Measurements from ENCODE around the gene ZBTB22.
"Not testable (repeated sequence)": the region's sequence is repeated elsewhere in the genome, so short reads cannot be mapped to it uniquely, and the experiment has no call there.

Gene ZBTB22

GRCh38 chr6:33317669-33318425 is at the start of gene ZBTB22:
Gene ZBTB22, minus strand, starts transcription at chr6:33317744. Its CDS starts 828 bp downstream, at chr6:33316916.
- H3K9me3 ChIP-seq (ENCODE audit: control insufficient read depth, low read length), result no peaks in the 10 kb centered on the region
- H3K4me1 ChIP-seq (ENCODE audit: control insufficient read depth, insufficient read depth, low read length), result peaks cover 56% of the 10 kb centered on the region
- DNase-seq (ENCODE audit: low read depth), result peak; percentile 100
- no peaks in the 10 kb centered on the region for H3K27me3 ChIP-seq (replicated peaks; ENCODE audit: control insufficient read depth, insufficient read depth, low read length)
- peak within 1 kb of the TSS; percentile 85 for H3K4me3 ChIP-seq (ENCODE audit: low read length)
- H3K36me3 ChIP-seq (ENCODE audit: control insufficient read depth, insufficient read depth, low read length, severe bottlenecking), result peaks cover 15% of the 10 kb centered on the region
- peak within 1 kb of the TSS; percentile 80 for H3K9ac ChIP-seq (ENCODE audit: low read length)

- H3K4me1 ChIP-seq (ENCODE audit: control insufficient read depth, insufficient read depth, low read length), result no peaks in the 10 kb centered on the region
Observed at GRCh38 chr6:33367009-33367714, 49.6 kb upstream of the ZBTB22 start.

DNA sequence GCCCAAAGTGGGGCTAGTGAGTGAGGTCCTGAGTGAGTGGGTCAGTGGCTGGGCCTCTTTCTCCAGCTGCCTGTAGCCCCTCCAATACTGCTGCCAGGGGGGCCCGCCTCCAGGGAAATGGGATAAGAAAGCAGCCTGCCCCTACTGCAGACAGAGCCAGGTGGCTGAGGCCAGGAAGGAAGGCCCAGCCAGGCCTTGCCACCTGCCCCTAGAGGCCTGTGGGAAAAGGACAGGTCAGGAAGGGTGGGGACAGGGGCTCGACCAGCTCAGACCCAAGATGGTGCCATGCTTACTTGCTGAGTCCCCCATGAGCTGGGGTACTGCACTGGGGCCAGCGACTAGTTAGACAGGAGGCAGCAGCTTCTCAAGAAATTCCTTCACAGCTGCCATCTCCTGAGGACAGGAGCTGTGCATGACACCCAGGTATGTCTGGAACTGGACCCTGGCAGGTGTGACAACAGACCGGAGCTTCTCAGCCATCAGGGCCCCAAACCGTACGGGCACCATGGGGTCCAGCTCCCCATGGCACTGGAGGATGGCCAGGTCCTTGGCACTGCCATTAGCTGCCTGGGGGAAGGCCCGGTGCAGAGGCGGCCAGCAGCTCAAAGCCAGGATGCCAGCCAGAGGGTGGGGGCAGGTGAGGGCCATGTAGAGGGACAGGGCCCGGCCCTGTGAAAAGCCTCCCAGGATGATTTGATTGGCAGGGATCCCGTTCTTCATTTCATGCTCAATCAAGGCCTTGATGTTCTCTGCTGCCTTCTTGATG is 47.8 kb upstream of the ZBTB22 start:
- not testable (repeated sequence) for DNase-seq (ENCODE audit: low read depth); H3K9ac ChIP-seq (ENCODE audit: low read length); H3K4me3 ChIP-seq (ENCODE audit: low read length); H3K9me3 ChIP-seq (ENCODE audit: control insufficient read depth, low read length); H3K27me3 ChIP-seq (replicated peaks; ENCODE audit: control insufficient read depth, insufficient read depth, low read length); H3K36me3 ChIP-seq (ENCODE audit: control insufficient read depth, insufficient read depth, low read length, severe bottlenecking); H3K4me1 ChIP-seq (ENCODE audit: control insufficient read depth, insufficient read depth, low read length)

More at GRCh38 chr6:33367009-33367714, 49.6 kb upstream of the ZBTB22 start:
- Histone ChIP-seq H3K4me3 (ENCODE audit: low read length) (no peak overlapping the region), H3K27me3 (replicated peaks; ENCODE audit: control insufficient read depth, insufficient read depth, low read length) (no peaks in the 10 kb centered on the region), H3K9me3 (ENCODE audit: control insufficient read depth, low read length) (no peaks in the 10 kb centered on the region), H3K36me3 (ENCODE audit: control insufficient read depth, insufficient read depth, low read length, severe bottlenecking) (no peaks in the 10 kb centered on the region), H3K9ac (ENCODE audit: low read length) (no peak overlapping the region)
- DNase-seq (ENCODE audit: low read depth), result no peak

- peak; percentile 17 for DNase-seq (ENCODE audit: low read depth)
- H3K27me3 ChIP-seq (replicated peaks; ENCODE audit: control insufficient read depth, insufficient read depth, low read length); H3K4me3 ChIP-seq (ENCODE audit: low read length): not testable (repeated sequence)
Observed at GRCh38 chr6:33364475-33365205, 47.1 kb upstream of the ZBTB22 start.

DNA sequence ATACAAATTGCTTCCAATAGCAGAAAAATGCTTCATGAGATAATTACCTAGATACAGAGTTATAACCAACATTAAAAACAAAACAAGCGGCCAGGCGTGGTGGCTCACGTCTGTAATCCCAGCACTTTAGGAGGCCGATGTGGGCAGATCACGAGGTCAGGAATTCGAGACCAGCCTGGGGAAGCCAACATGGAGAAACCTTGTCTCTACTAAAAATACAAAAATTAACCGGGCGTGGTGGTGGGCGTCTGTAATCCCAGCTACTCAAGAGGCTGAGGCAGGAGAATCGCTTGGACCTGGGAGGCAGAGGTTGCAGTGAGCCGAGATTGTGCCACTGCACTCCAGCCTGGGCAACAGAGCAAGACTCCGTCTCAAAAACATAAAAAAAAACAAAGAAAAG is 45.9 kb upstream of the ZBTB22 start:
- not testable (repeated sequence) for DNase-seq (ENCODE audit: low read depth); H3K36me3 ChIP-seq (ENCODE audit: control insufficient read depth, insufficient read depth, low read length, severe bottlenecking); H3K9ac ChIP-seq (ENCODE audit: low read length); H3K4me3 ChIP-seq (ENCODE audit: low read length); H3K27me3 ChIP-seq (replicated peaks; ENCODE audit: control insufficient read depth, insufficient read depth, low read length); H3K9me3 ChIP-seq (ENCODE audit: control insufficient read depth, low read length); H3K4me1 ChIP-seq (ENCODE audit: control insufficient read depth, insufficient read depth, low read length)

More at GRCh38 chr6:33364475-33365205, 47.1 kb upstream of the ZBTB22 start:
- not testable (repeated sequence) for H3K4me1 ChIP-seq (ENCODE audit: control insufficient read depth, insufficient read depth, low read length); H3K36me3 ChIP-seq (ENCODE audit: control insufficient read depth, insufficient read depth, low read length, severe bottlenecking); H3K9me3 ChIP-seq (ENCODE audit: control insufficient read depth, low read length); H3K9ac ChIP-seq (ENCODE audit: low read length)

DNA sequence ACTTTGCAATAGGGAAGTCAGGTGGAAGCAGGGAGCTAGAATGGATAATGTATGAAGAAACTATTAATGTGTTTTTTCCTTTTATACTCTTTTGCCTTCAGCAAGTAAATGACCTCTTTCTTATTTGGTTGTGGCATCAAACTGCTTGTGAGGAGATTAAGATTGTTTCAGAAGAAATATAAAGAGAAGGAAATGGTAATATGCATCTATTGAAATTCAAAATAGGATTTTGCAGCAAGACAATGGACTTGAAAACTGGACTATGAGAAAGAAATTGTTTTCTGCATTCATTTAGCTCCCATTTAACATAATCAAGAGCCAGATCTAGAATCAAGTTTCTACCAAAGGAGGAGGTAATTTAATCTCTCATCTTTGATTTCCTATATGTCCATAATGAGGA is 41.8 kb upstream of the ZBTB22 start:
- Histone ChIP-seq H3K9ac (ENCODE audit: low read length) (no peak overlapping the region), H3K9me3 (ENCODE audit: control insufficient read depth, low read length) (peaks cover 2% of the 10 kb centered on the region), H3K27me3 (replicated peaks; ENCODE audit: control insufficient read depth, insufficient read depth, low read length) (no peaks in the 10 kb centered on the region), H3K4me3 (ENCODE audit: low read length) (no peak overlapping the region), H3K36me3 (ENCODE audit: control insufficient read depth, insufficient read depth, low read length, severe bottlenecking) (no peaks in the 10 kb centered on the region), H3K4me1 (ENCODE audit: control insufficient read depth, insufficient read depth, low read length) (no peaks in the 10 kb centered on the region)
- no peak for DNase-seq (ENCODE audit: low read depth)

DNA sequence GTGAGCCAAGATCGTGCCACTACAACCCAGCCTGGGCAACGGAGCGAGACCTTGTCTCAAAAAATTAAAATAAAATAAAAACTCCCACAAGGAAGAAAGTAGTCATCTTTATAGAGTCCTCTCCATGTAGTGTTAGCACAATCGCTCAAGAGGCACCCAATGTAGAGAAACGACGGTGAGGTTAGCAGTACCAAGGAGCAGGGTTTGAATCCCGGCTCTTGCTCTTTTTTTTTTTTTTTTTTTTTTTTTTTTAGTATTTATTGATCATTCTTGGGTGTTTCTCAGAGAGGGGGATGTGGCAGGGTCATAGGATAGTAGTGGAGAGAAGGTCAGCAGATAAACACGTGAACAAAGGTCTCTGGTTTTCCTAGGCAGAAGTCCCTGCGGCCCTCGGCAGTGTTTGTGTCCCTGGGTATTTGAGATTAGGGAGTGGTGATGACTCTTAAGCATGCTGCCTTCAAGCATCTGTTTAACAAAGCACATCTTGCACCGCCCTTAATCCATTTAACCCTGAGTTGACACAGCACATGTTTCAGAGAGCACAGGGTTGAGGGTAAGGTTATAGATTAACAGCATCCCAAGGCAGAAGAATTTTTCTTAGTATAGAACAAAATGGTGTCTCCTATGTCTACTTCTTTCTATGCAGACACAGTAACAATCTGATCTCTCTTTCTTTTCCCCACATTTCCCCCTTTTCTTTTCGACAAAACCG is 39.8 kb upstream of the ZBTB22 start:
- not testable (repeated sequence) for DNase-seq (ENCODE audit: low read depth); H3K27me3 ChIP-seq (replicated peaks; ENCODE audit: control insufficient read depth, insufficient read depth, low read length); H3K36me3 ChIP-seq (ENCODE audit: control insufficient read depth, insufficient read depth, low read length, severe bottlenecking); H3K4me3 ChIP-seq (ENCODE audit: low read length); H3K9me3 ChIP-seq (ENCODE audit: control insufficient read depth, low read length); H3K9ac ChIP-seq (ENCODE audit: low read length); H3K4me1 ChIP-seq (ENCODE audit: control insufficient read depth, insufficient read depth, low read length)

DNA sequence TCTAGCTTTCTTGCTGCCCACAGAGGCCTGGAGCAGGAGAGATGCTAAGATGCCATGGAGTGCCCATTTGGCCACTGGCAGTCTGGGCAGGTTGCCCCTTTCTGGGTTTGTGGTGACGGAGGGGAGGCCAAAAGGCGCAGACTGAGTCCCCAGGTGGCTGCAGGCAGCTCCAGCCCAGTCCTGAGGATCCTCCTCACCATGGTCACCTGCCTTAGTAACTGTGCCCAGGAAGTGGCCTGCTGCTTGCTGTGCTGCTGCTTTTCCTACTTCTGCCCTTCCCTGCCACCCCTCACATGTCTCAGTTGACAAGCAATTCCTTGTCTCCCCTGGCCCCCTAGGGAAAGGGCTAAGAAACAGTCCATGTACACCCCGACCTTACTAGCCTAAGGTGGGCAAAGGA is 38.8 kb upstream of the ZBTB22 start:
- H3K9ac ChIP-seq (ENCODE audit: low read length), result no peak overlapping the region
- H3K4me3 ChIP-seq (ENCODE audit: low read length), result no peak overlapping the region
- no peaks in the 10 kb centered on the region for H3K27me3 ChIP-seq (replicated peaks; ENCODE audit: control insufficient read depth, insufficient read depth, low read length)
- H3K4me1 ChIP-seq (ENCODE audit: control insufficient read depth, insufficient read depth, low read length), result no peaks in the 10 kb centered on the region
- DNase-seq (ENCODE audit: low read depth), result no peak
- H3K36me3 ChIP-seq (ENCODE audit: control insufficient read depth, insufficient read depth, low read length, severe bottlenecking), result no peaks in the 10 kb centered on the region
- H3K9me3 ChIP-seq (ENCODE audit: control insufficient read depth, low read length), result peaks cover 2% of the 10 kb centered on the region

- H3K27me3 ChIP-seq (replicated peaks; ENCODE audit: control insufficient read depth, insufficient read depth, low read length); H3K9me3 ChIP-seq (ENCODE audit: control insufficient read depth, low read length); H3K4me3 ChIP-seq (ENCODE audit: low read length); H3K36me3 ChIP-seq (ENCODE audit: control insufficient read depth, insufficient read depth, low read length, severe bottlenecking); DNase-seq (ENCODE audit: low read depth); H3K4me1 ChIP-seq (ENCODE audit: control insufficient read depth, insufficient read depth, low read length); H3K9ac ChIP-seq (ENCODE audit: low read length): not testable (repeated sequence)
Observed at GRCh38 chr6:33355860-33356259, 38.3 kb upstream of the ZBTB22 start.

DNA sequence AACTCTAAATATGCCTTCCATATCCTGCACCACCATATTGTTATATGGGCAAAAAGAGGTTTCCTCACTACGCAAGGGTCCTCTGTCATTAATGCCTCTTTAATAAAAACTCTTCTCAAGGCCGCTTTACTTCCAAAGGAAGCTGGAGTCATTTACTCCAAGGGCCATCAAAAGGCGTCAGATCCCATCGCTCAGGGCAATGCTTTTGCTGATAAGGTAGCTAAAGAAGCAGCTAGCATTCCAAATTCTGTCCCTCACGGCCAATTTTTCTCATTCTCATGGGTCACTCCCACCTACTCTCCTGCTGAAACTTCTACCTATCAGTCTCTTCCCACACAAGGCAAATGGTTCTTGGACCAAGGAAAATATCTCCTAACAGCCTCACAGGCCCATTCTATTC is 30.3 kb upstream of the ZBTB22 start:
- Histone ChIP-seq H3K9me3 (ENCODE audit: control insufficient read depth, low read length) (no peaks in the 10 kb centered on the region), H3K4me3 (ENCODE audit: low read length) (no peak overlapping the region), H3K4me1 (ENCODE audit: control insufficient read depth, insufficient read depth, low read length) (peaks cover 8% of the 10 kb centered on the region), H3K27me3 (replicated peaks; ENCODE audit: control insufficient read depth, insufficient read depth, low read length) (no peaks in the 10 kb centered on the region), H3K36me3 (ENCODE audit: control insufficient read depth, insufficient read depth, low read length, severe bottlenecking) (no peaks in the 10 kb centered on the region), H3K9ac (ENCODE audit: low read length) (no peak overlapping the region)
- DNase-seq (ENCODE audit: low read depth), result no peak

Measured in adipocyte (in vitro differentiated cells).